ENCODE data around the gene MTARC2. TPM values are rescaled to one million over a fixed set of nuclear protein-coding genes. Genes with fewer than 3 reads are reported as not detected.

The MTARC2 gene
- polyA plus RNA-seq, 1 donor from 2014 or later, result not detected

- no peaks in the 10 kb centered on the region for H3K27me3 ChIP-seq (ENCODE audit: insufficient read depth, low read depth, low read length)
- H3K9ac ChIP-seq (ENCODE audit: low read length), result no peak overlapping the region
- no peaks in the 10 kb centered on the region for H3K9me3 ChIP-seq (ENCODE audit: low read length)
- TF ChIP-seq SMC3 (conservative IDR thresholded peaks at IDR 0.05; ENCODE audit: poor library complexity) (peak; percentile 82), EZH2 (IDR thresholded peaks at IDR 0.05; ENCODE audit: borderline replicate concordance, insufficient read depth, low read length, poor library complexity, severe bottlenecking) (no peak), CTCF (IDR thresholded peaks at IDR 0.05; ENCODE audit: poor library complexity, severe bottlenecking) (peak; percentile 82), RAD21 (conservative IDR thresholded peaks at IDR 0.05) (peak; percentile 77)
- no peaks in the 10 kb centered on the region for H3K9me2 ChIP-seq (ENCODE audit: insufficient read depth, low read length)
- H3K79me2 ChIP-seq (replicated peaks; ENCODE audit: insufficient read depth, low read length), result no peaks in the 10 kb centered on the region
- H3K36me3 ChIP-seq (ENCODE audit: insufficient read depth, low read length), result no peaks in the 10 kb centered on the region
- no peak overlapping the region for H3K4me3 ChIP-seq (ENCODE audit: low read length)
- H4K20me1 ChIP-seq (ENCODE audit: insufficient read depth), result no peaks in the 10 kb centered on the region
- no peaks in the 10 kb centered on the region for H3F3A ChIP-seq (ENCODE audit: insufficient read depth, low read length, poor library complexity, severe bottlenecking)
- H3K4me2 ChIP-seq (ENCODE audit: low read length), result no peak overlapping the region
- no peak overlapping the region for H3K27ac ChIP-seq (ENCODE audit: low read length)
- no peak overlapping the region for H2AFZ ChIP-seq (ENCODE audit: low read depth, low read length)
These were observed 55.5 kb downstream of the MTARC2 start for GRCh38 chr1:220803401-220804201.

- TF ChIP-seq EP300 (conservative IDR thresholded peaks at IDR 0.05; ENCODE audit: poor library complexity, severe bottlenecking) (no peak), EZH2 (IDR thresholded peaks at IDR 0.05; ENCODE audit: borderline replicate concordance, insufficient read depth, low read length, poor library complexity, severe bottlenecking) (no peak), POLR2AphosphoS5 (IDR thresholded peaks at IDR 0.05) (no peak), RAD21 (conservative IDR thresholded peaks at IDR 0.05) (no peak), SMC3 (conservative IDR thresholded peaks at IDR 0.05; ENCODE audit: poor library complexity) (no peak), CTCF (IDR thresholded peaks at IDR 0.05; ENCODE audit: poor library complexity, severe bottlenecking) (no peak), TAF1 (IDR thresholded peaks at IDR 0.05; ENCODE audit: low read depth) (no peak), REST (IDR thresholded peaks at IDR 0.05; ENCODE audit: borderline replicate concordance) (no peak), MXI1 (conservative IDR thresholded peaks at IDR 0.05; ENCODE audit: poor library complexity, severe bottlenecking) (no peak)
- H4K20me1 ChIP-seq (ENCODE audit: insufficient read depth), result no peaks in the 10 kb centered on the region
- no peaks in the 10 kb centered on the region for H3K9me3 ChIP-seq (ENCODE audit: low read length)
- H3K27me3 ChIP-seq (ENCODE audit: insufficient read depth, low read depth, low read length), result no peaks in the 10 kb centered on the region
- H3F3A ChIP-seq (ENCODE audit: insufficient read depth, low read length, poor library complexity, severe bottlenecking), result no peaks in the 10 kb centered on the region
- H3K36me3 ChIP-seq (ENCODE audit: insufficient read depth, low read length), result no peaks in the 10 kb centered on the region
- H2AFZ ChIP-seq (ENCODE audit: low read depth, low read length), result no peak overlapping the region
- H3K4me3 ChIP-seq (ENCODE audit: low read length), result no peak overlapping the region
- no peak overlapping the region for H3K9ac ChIP-seq (ENCODE audit: low read length)
- no peak overlapping the region for H3K27ac ChIP-seq (ENCODE audit: low read length)
- H3K79me2 ChIP-seq (replicated peaks; ENCODE audit: insufficient read depth, low read length), result no peaks in the 10 kb centered on the region
- H3K4me2 ChIP-seq (ENCODE audit: low read length), result no peak overlapping the region
- H3K9me2 ChIP-seq (ENCODE audit: insufficient read depth, low read length), result no peaks in the 10 kb centered on the region
These were observed 56.1 kb downstream of the MTARC2 start for GRCh38 chr1:220804202-220804586.
